Stimulated activated CD4-positive, alpha-beta T cell treated with anti-CD3 and anti-CD28 coated beads, Interleukin-2, amount 100 ng/mL, for 48 hours (primary cell): ENCODE results near the gene GNAS.

Source experiments
- DNase-seq, 2 donors: peaks; one replicate each; pipeline ENCODE4 v3.0.0-alpha.2; 2020

The GNAS gene

GRCh38 chr20:58900397-58900796, 47.9 kb downstream of the GNAS start:
- DNase-seq = no peak

- DNase-seq = no peak
Measured at GRCh38 chr20:58901488-58902402, 49.2 kb downstream of the GNAS start.

DNA sequence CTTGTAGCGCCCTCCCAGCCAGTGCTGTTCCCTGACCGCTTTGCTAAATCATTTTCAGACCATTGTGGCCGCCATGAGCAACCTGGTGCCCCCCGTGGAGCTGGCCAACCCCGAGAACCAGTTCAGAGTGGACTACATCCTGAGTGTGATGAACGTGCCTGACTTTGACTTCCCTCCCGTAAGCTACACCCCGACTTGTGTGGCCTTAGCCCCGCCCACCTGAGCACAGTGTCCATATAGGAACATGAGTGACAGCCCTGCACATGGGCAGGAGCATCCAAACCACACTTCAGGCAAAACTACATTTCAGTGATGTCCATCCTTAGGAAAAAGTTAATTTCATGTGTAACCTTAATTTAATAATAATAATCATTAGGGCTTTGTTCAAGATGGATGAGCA, 51.1 kb downstream of the GNAS start:
- no peak for DNase-seq

GRCh38 chr20:58905236-58905635, 52.7 kb downstream of the GNAS start:
- DNase-seq = no peak

DNA sequence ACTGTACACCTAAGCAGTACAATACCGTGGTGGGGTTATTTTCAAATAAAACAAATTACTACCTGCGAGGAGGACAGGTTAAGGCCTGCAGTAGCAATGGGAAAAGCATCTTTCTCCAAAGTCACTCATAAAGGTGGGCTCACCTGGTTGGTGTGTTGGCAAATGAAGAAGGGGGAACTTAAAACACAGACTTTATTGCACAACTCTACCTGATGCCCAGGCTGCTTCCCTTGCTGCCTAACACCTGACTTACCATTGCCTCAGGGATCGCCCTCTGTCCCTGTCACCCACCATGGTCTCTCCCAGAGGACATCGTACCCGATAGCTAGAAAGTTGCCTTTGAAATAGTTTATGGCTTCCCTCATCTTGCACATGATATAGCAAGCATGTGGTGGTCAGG, 53.6 kb downstream of the GNAS start:
- DNase-seq = no peak

- DNase-seq = no peak
Measured at GRCh38 chr20:58906894-58907293, 54.4 kb downstream of the GNAS start.

DNA sequence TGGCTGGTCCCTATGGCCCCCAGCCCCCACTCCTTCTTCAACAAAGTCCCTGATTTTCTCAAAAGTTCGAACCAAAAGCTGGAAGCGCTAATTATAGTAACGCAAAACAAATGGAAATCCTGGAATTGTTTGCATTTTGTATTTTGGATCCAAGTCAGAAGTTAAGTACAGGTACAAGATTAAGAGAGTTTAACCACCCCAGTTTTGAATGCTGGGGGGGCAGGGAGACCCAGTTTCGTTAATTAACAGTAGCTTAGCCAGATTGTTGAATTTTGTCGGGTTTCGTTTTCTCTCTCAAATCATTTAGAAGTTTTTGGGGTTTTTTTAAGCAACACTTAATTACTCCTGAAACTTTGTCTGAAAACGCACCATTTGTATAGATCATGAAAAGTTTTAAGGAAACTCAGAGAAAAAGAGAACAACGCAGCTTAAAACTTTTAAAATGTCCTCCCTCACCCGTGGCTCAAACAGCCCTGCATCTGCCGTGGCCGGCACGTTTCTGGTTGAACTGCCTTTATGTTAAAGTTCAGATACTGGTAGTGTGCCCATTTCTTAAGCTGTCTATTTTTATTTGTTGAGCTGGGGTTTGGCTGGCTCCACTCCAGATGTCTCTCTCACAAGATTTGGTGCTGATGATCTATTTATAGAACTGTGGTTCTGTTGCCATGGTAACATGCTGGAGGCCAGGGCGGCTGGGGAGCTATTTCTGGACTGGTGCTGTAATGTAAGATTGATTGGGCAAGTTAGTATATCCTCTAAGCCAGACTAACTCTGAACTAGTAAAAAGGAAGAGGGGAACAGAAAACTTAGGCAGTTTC, 55.0 kb downstream of the GNAS start:
- peak; percentile 13 to 23 for DNase-seq

DNA sequence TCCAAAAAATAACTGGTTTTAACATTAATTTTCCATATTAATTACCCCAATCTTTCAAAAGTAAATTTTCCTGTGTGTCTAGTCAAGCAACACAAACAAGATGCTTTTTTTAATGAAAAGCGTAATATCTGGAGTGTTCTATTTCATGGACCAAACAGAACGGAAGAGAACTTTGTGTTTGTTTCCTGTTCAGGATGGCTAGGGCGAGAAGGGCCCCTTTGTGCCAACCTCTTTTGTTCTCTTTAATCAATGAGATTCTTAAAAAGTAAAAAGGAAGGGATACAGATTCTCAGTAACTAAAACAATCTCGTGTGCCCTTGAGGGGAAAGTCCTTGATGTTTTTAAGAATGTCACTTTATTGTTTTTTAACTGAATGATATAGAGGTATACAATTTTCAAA, 55.7 kb downstream of the GNAS start:
- no peak for DNase-seq

- no peak for DNase-seq
Measured at GRCh38 chr20:58908941-58909340, 56.4 kb downstream of the GNAS start.

DNA sequence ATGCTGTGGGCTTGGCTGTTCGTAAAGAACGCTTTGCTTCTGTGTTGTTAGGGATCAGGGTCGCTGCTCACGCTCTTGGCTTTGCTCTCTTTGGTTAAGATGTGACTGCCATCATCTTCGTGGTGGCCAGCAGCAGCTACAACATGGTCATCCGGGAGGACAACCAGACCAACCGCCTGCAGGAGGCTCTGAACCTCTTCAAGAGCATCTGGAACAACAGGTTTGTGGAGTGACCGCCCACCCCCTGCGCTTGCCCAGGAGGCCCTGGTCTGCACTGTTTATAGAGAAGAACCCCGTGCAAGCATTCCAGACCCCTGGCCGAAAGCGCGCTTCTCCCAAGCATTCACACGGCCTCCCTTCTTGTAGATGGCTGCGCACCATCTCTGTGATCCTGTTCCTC, 57.1 kb downstream of the GNAS start:
- no peak for DNase-seq

- DNase-seq = no peak
Measured at GRCh38 chr20:58910473-58910872, 58.0 kb downstream of the GNAS start.

- DNase-seq = no peak
Measured at GRCh38 chr20:58911309-58911708, 58.8 kb downstream of the GNAS start.

DNA sequence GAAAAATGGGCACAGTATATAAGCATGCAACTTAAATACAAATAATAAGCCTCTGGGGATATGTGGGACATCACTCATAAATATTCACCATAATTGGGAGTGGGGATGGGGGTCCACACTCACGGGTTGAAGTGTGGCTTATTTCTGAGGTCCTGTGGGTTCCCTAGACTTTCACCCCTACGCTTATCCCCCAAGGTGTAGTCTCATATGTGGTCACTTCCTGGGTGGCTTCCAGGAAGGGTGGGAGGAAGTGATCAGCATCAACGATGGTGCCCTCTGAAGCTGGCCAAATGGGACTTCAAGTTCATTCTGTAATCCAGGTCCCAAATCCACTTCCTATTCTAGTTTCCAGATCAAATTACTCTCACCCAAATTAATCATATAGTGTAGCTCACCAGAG, 59.5 kb downstream of the GNAS start:
- DNase-seq = no peak

DNA sequence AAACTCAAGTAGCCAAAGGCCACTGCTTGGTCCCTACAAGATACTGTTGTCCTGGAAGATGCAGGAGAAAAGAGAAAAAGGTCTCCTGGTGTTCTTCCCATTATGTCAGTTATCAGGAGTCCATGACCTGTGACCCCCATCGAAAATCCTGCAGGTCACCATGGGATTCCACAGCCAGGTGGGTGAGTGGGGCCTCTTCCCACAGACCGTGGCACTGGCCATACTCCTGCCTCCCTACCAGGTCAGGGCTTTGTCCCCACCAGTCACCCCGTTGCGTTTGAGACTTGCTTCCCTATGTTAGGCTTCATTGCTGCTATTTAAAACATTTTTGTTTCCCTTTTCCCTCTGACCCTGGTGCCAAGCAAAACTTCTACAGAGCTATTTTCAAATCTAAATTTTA, 60.6 kb downstream of the GNAS start:
- no peak for DNase-seq

GRCh38 chr20:58918621-58919020, 66.1 kb downstream of the GNAS start:
- DNase-seq = no peak

GRCh38 chr20:58921564-58921963, 69.0 kb downstream of the GNAS start:
- DNase-seq = no peak

DNA sequence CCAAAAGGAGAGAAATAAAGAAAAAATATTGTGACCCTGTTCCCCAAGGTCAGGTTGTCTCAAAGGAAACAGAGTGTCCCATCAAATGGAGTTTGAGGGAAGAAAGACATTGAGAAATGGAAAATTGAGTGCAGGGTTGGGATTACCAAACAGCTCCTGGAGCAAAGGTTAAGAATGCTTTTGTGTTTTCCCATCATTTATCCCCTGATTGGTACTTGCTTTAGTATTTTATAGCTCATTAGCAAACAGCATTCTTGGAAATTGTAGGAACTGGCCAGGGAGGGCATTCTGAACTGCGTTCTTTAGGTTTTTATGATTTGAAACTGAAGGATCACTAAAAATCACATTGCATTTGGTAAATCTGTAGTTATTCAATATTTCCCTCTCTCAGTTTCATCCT, 69.5 kb downstream of the GNAS start:
- no peak for DNase-seq

DNA sequence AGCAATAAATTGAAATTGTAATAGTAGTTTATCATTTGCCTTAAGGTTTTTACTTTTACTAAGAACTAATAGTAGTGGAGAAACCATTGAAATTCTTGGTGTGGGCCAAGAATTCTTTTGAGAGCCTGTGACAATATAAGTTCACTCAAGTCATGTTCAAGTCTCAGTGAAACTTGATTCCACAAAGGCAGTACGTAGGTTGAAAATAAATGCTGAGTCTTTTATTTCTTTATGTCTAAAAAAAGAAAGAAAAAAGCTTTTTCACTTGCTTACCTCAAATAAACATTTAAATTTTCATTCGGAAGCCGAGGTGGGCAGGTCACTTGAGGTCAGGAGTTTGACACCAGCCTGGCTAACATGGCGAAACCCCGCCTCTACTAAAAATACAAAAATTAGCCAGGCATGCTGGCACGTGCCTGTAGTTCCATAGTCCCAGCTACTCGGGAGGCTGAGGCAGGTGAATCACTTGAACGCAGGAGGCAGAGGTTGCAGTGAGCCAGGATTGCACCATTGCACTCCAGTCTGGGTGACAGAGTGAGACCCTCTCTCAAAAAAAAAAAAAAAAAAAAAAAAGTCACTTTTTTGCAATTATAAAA, 70.7 kb downstream of the GNAS start:
- DNase-seq = no peak

DNA sequence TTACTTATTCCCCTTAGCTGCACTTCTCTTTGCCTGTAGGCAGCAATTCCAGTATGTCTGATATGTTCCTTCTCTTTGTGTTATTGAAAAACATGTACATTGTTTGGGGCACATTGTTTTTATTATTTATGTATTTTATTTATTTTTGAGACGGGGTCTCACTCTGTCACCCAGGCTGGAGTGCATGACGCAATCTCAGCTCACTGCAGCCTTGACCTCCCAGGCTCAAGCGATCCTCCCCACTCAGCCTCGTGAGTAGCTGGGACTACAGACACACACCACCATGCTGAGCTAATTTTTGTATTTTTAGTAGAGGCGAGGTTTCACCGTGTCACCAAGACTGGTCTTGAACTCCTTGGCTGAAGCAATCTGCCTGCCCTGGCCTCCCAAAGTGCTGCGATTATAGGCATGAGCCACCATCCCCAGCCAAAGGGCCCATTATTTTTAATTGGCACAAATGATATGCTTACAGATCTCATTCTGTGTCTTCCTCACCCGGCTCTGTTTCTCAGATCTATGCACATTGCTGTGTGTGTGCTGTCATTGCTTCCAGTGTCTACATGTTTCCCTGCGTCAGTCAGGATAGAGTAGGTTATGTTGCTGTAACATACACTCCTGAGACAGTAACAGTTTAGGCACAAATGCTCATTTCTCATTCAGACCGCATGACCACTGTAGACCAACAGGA, 74.4 kb downstream of the GNAS start:
- no peak for DNase-seq

DNA sequence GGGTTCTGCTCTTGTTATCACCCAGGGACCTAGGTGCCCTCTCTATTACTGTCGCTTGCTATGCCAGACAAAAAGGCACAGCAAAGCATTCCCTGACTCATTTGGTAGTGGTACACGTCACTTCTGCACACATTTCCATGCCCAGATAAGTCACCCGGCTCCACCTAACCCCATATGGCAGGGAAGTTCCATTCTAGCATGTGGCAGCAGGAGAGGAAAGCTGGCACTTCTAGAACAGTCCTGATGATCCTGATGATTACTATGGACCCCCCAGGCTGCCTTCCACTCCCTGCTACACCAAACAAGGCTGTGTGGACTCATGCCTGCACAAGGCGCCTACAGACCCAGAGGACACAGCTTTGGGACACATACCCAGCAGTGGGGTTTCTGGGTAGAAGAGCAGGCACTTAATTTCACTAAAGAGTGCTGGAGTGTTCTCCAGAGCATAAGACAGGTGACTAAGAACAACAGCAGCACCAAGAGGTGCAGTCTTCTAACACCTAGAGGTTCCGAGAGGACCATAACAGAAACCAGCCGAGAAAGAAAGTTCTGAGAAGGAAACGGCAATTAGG, 75.1 kb downstream of the GNAS start:
- DNase-seq = no peak

GRCh38 chr20:58930496-58930895, 78.0 kb downstream of the GNAS start:
- no peak for DNase-seq

DNA sequence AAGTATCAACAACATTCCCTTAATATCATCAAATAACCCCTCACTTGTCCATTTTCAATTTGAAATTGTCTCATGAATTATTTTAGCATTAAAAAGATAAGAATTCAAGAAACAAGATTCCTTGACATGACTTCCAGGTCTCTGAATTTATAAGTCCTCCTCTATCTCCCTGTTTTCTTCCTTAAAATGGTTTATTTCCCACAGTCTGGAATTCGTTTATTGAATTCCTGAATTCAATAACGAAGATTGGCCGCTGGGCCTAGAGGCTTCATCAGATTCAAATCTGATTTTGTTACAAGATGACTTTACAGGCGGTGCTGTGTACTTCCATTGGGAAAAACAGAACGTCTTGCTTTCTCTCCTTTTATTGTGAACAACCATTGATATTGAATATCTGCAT, 79.7 kb downstream of the GNAS start:
- no peak for DNase-seq

- DNase-seq = no peak
Measured at GRCh38 chr20:58938078-58938477, 85.6 kb downstream of the GNAS start.
